Stimulated activated CD8-positive, alpha-beta memory T cell treated with anti-CD3 and anti-CD28 coated beads, Interleukin-12 subunit alpha, Interleukin-12 subunit beta, amount 100 ng/mL, for 4 hours (primary cell): ENCODE measurements around the gene SLC6A19.
"Not testable (repeated sequence)": the region's sequence is repeated elsewhere in the genome, so short reads cannot be mapped to it uniquely, and the experiment has no call there.

Experiments
- DNase-seq: peaks from one replicate; pipeline ENCODE4 v3.0.0-alpha.2; 2020; ENCODE audit warnings: low read depth

SLC6A19 gene

DNA sequence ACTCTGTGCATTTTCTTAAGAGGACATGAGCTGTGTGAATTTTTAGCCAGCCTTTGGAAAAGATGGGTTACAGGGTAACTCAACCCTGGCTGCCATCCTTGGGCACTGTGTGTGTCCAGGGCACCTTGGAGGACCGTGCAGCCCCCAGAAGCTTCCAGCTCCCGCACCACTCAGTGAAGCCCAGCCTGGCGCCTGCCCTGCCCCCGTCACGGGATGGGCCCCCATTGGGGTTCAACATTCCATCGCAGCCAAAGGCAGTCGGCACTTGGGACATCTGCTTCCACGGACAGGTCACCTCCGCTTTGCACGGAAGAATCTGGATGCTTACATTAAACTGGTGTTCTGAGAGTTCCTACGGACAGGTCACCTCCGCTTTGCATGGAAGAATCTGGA lies 21.9 kb downstream of the SLC6A19 start:
- no peak for DNase-seq

DNA sequence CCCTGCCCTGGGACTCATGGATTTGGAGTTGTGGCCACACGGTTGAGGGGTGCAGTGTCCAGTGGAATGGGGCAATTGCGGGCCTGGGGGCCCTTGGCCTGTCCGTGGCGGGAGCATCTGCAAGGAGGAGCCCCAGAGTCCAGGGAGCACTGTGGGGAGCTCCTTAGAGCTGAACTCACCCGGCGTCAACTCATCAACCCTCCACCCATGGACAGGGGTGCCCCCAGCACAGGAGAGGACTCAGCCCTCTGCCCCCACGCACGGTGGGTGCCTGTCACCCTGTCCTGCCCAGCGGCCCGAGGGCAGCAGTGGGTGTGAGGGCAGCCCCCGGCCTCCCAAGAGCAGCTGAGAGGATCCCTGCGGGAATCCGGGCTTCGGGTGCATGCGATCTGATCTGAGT lies 23.2 kb downstream of the SLC6A19 start:
- no peak for DNase-seq

DNA sequence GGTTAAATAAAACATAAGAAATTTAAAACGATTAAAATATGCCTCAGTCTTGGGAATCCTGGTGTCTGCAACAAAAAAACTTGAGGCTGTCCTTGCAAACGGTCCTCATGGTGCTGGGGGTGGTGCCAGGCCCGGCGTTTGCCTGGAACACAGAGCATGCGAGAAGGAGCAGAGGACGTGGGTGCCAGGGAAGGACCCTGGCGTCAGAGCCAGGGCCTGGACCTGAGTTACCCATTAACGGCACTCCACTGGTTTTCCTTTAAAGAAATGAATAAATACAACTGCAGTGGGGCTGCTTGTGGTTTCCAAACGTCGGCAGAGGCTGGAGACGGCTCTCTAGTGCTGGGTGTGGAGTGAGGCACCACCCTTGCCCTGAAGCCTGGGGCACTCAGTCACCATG lies 23.7 kb downstream of the SLC6A19 start, which contains the start of gene SLC6A18:
Gene SLC6A18, plus strand, starts transcription at position 301 of the 400 bp plus-strand sequence. Its CDS starts 97 bp downstream, at position 398.
- DNase-seq = no peak

DNA sequence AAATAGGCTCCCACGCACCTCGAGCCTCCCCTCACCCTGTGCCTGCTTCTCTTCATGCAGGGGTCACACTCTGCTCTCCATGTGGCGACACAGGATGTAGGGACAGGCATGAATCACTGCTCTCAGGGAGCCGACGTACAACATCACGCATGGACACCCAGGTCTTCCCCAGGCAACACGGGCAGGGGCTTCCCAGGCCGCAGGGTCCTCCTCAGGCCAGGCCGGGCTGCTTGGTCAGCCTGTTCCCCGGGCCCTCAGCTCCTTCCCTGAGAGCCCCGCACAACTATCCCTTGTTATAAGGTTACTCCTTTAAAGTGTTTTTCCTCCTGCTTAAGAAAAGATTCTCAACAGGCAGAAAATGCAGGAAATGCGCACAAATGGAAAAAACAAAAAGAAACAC lies 24.8 kb downstream of the SLC6A19 start:
- no peak for DNase-seq

DNA sequence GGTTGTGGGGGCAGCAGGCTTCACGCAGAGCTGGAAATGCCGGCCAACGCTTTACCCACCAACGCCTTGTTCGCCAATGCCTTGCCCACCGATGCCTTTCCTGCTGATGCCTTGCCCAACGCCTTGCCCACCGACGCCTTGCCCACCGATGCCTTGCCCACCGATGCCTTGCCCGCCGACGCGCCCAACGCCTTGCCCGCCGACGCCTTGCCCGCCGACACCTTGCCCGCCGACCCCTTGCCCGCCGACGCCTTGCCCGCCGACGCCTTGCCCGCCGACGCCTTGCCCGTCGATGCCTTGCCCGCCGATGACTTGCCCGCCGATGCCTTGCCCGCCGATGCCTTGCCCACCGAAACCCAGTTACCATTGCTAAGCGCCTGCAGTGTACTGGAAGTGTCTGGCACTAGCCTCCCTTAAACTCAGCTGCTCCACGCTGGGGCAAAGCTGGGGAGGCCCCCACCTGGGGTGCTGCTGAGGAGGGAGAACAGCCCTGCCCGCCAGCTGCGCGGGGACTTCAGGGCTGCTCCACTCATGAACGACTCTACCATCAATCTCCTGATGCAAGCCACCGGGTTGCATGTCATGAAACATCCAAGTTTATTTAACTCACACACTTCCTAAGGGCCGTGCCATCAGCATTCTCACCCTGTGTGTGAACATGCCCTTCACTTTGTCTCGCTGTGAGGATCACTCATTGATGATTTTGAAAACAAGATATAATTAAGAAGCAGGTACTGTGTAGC lies 25.6 kb downstream of the SLC6A19 start:
- DNase-seq = no peak

DNA sequence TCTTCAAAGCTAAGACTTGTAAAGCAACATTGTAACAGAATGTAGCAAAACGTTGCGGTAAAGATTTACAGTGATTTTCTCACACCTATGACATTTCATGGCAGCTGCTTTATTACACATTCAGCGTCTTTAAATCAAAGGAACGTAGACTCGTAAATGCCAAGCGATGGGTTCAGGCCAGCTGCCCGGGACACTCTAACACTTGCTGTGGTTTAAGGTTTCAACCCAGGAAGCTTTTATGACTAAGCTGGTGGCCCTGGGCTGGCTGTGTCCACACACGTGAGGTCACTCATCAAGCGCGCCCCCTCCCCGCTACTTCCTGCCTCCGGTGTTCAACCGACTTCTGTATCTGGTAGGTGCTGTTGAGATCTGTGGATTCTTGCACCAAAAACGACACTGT lies 26.3 kb downstream of the SLC6A19 start:
- DNase-seq = no peak

DNA sequence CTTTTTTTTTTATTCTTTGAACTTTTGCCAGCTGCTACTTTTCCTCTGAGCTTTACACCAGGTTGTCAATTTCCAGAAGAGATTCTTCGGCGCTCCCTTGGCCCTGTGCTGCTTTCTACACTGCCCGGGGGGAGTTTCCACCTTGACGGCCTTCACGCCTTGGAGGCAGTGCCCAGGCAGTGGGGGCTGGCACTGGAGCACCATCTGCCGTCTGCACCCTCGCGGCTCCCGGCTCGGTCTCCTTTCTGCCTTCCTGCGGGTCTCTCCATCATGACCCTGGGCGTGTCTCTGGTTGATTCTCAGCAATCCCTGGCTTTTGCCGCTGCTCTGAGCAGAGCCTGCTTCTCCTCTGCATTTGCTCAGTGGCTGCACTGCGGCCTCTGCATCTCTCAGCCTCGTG lies 26.7 kb downstream of the SLC6A19 start:
- DNase-seq = no peak

DNA sequence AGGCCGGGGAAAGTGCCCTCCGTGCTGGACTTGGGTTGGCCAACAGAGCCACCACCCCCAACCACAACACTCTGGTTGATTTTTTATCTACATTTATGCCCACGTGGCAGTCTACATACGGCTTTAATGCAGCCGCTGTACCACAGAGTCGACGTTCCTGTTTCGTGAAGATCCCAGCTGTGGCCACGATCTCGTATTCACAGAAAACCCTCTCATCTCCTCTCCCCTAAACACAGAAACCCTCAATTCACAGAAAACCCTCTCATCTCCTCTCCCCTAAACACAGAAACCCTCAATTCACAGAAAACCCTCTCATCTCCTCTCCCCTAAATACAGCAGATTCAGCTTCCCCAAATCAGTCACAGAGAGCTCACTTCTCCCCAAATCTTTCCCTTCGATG lies 27.6 kb downstream of the SLC6A19 start:
- DNase-seq = not testable (repeated sequence)

DNA sequence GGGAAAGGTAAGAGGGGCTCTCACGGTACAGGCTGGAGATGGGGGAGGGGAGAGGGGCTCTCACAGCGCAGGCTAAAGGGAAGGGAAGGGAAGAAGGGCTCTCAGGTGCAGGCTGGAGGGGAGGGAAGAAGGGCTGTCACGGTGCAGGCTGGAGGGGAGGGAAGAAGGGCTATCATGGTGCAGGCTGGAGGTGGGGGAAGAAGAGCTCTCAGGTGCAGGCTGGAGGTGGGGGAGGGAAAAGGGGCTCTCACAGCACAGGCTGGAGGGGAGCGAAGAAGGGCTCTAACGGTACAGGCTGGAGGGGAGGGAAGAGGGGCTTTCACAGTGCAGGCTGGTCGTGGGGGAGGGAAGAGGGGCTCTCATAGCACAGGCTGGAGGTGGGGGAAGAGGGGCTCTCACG lies 28.4 kb downstream of the SLC6A19 start:
- DNase-seq = no peak

DNA sequence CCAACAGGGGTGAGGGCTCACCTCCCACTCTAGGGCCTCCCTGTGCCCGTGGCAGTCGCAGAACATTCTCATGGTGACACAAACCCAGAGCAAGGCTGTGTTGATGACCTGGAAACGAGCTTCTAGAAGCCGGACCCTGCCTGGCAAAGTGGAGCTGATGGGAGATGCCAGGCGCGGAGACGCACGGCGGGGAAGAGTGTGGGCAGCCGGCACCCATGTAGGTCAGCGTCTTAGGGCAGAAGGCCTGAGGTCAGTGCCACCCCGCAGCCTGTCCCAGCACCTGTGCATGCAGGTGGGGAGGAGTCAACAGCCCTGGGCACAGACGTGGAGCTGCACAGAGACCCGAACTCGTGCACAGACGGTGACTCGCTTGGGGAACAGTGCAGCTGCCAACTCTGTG lies 29.2 kb downstream of the SLC6A19 start:
- DNase-seq = no peak

DNA sequence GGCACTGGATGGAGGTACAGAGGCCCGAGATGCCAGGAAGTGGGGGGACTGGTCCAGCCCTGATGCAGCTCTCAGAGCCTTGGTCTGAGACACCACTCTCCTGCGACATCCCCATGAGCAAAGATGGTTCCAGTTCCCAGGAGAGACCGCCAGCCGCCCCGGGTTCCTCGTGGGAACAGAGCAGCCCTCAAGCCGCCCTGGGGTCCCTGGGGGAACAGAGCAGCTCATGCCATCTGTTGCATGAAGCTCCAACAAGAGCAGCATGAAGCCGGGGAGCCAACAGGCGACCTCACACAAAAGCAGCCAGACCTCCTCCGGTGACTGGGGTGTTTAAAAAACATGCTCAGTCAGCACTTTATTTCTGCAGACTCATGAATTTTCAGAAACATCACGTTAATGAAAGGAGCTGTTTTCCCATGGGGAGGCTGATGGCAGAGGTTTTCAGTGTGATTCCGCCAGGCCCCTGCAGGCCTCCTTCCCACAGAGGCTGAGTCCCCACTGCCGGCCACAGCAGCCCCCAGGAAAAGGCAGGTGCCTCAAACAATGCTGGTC lies 30.0 kb downstream of the SLC6A19 start:
- DNase-seq = no peak

DNA sequence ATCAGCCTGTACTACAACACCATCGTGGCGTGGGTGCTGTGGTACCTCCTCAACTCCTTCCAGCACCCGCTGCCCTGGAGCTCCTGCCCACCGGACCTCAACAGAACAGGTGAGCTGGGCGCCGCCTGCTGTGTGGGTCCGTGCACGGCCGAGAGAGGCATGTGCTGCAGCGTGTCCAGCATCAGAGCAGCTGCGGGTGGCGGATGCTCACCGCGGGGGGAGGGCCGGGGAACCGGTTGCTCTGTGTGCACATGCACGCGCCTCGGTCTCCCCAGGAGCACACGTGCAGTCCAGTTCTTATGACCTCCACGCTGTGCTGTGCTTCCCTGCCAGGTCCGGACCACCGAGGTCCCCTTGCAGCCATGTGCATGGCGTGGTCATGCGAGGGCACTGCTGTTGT lies 31.4 kb downstream of the SLC6A19 start:
- no peak for DNase-seq

DNA sequence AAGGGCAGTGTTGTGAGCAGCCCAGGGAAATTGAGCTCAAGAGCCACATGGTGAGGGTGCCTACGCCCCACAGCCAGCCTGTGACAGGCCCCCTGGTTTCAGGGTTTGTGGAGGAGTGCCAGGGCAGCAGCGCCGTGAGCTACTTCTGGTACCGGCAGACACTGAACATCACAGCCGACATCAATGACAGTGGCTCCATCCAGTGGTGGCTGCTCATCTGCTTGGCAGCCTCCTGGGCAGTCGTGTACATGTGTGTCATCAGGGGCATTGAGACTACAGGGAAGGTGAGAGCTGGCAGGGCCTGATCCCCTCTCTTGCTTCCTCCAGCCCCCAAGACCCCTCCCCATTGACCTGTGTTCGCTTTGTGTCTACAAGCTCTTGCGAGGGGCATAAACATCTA lies 34.0 kb downstream of the SLC6A19 start:
- DNase-seq = no peak

DNA sequence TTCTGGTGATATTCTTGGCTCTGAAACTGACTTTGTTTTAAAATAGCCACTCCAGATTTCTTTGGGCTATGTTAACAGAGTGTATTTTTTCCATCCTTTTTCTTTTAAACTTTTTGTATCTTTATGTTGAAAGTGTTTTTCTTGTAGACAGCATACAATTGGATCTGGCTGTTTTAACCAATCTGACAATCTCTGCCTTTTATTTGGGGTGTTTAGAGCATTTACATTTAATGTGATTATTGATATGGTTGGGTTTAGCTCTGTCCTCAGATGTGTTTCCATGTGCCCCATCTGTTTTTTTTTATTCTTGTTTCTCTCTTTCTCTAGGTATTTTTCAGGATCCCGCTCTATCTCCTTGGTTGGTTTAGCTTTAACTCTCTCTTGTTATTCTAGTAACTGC lies 34.4 kb downstream of the SLC6A19 start:
- DNase-seq = no peak

DNA sequence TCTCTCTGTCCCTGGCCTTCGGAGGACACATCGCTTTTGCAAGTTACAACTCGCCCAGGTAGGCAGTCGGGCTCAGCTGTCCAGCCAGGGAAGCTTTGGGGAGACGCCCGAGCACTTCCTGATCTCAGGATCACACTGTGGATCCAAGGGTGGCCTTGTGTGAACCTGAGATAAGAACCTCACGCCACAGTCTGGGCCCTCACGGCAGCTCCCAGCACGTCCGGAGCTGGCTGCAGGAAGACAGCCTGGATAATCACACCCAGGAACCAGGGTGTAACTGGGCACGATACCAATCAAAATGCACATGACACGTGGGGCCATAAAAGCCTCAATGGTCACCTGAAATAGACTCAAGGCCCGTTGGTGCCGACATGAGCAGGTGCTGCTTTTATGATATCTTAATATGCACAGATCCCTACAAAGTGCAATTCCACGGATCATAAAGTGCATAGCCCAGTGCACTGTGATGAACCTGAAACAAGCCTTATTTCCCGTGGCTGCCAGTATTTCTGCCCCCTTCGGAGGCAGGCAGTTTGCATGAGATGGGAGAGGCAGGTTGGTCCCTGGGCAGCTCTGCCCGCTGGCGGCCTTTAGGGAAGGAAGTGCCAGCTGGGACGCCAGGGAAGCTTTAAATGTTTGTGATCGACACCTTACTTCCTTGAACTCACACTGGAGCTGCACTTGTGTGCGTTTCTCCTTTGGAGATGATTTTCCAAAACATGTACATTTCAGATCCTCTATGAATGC lies 38.3 kb downstream of the SLC6A19 start:
- DNase-seq = no peak

DNA sequence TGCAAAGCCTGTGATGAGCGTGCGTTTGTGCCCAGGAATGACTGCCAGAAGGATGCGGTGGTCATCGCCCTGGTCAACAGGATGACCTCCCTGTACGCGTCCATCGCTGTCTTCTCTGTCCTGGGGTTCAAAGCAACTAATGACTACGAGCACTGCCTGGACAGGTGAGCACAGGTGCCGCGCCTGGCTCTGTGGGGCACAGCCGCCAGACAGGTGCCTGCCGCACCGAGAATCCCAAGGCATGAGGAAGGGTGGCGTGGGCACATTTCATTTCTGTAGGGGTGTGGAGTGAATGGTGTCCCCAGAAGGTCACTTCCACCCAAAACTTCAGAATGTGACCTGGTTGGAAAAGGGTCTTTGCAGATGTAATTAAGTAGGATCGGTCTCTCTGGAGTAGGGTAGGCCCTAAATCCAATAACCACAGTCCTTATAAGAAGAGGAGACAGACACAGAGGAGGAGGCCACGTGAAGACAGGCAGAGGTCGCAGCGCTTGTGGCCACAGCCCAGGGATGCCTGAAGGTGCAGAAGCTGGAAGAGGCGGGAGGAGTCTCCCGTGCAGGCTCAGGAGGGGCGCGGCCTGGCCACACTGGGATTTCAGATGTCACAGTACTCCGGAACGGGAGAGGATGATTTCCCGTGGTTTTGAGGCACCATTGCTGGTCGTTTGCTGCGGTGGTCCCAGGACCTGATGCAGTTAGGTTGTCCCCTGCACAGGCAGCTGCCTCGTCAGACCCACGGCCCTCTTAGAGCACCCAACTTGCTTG lies 39.3 kb downstream of the SLC6A19 start:
- no peak for DNase-seq

DNA sequence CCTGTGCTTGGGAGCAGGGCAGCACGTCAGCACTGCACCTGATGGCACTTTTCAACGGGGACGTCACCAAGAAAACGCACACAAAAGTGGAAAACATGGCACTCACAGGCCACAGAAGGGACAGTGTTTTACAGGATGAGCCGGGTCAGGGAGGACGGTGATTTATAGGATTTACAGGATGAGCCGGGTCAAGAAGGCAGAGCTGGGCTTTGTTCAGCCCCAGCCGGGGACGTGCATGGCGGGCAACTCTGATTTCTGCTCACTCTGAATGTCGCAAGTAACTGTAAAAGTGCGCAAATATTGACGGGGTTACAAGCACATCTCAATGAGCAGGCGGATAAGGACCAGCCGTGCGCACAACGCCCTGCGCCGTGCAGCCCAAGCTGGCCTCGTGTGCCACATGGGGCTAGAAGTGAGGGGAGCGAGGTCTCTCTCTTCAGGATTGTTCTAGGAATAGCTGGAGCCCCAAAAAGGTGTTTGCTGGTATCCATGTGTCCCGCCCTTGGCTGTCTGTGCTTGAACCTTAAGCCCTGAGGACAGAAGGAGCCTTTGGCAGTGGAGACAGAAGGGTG lies 40.2 kb downstream of the SLC6A19 start:
- no peak for DNase-seq

DNA sequence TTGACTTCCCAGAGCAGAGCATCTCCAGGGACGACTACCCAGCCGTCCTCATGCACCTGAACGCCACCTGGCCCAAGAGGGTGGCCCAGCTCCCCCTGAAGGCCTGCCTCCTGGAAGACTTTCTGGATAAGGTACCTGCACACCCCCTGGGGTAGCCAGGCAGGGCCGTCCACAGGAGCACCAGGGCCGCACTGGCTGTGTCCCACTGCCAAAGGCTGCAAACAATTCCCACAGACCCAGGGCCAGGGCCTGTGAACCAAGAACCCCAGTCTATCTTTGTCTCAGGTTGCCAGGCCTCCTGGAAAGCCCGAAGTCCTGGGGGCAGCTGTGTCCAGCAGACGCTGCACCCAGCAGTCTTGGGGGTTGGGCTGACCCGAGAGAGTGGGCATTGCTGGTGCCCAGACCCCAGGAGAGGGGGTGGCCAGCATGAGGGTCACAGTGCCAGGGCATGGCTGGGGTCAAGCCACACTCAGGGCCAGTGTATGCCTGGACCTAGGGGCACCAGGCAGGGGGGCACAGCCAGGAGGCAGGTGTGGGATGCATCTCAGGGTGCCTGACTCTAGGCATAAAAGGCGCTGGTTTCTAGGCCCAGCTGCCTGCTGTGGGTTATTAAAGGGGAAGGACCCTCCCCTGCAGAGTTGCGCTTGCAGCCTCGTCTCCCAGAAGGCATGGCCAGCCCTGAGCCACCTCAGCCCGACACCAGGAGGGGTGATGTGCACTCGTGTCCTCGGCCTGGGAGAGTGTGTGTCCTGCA lies 41.5 kb downstream of the SLC6A19 start:
- no peak for DNase-seq

DNA sequence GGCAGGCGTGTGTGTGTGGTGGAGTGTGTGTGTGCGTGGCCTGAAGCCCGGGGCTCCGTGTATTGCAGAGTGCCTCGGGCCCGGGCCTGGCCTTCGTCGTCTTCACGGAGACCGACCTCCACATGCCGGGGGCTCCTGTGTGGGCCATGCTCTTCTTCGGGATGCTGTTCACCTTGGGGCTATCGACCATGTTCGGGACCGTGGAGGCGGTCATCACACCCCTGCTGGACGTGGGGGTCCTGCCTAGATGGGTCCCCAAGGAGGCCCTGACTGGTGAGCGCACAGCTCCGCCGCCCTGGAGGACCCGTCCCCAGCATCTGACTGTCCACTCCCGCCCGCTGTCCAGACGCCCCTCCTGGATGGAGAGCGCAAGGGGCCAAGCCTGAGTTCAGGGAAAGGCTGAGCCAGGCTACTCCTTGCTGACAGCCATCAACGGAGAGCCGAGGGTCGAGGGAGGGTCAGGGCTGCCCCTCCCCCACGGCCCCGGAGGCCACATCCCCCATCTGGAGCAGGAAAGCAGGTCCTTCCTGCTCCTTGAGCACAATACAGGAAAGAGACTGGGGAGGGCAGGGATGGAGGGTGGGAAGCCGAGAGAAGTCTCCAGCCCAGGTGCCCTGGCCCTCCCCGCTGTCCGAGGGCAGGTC lies 42.2 kb downstream of the SLC6A19 start:
- no peak for DNase-seq

DNA sequence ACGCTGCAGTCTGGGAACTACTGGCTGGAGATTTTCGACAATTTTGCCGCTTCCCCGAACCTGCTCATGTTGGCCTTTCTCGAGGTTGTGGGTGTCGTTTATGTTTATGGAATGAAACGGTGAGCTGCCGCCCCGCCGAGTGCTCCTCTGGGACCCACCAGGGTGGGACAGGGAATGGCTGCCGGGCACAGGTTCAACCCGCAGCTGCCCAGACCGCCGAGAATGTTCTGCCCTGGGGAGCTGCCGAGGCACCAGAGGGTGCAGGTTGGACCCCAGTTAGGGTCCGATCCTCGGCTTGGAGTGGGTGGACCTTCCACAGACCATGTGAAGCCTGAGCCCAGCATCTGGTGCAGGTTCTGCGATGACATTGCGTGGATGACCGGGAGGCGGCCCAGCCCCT lies 42.9 kb downstream of the SLC6A19 start:
- DNase-seq = no peak

DNA sequence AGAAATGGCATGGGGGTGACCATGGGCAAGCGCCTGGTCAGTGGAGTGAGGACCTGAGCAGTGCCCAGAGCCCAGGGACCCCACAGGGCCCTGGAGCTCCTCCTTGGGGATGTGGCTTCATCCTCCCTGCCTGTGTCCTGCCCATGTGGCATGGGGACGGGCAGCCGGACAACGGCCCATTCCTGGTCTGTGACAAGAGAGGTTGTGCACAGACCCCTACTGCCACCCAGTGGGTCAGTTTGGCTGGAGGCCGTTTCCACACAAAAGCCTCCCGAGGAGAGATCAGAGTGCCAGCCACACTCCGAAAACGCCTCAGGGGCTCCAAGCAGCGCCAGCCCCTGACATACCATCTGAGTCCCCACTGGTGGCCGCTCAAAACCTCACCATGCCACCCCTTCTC lies 43.6 kb downstream of the SLC6A19 start:
- DNase-seq = no peak
